Measurements from ENCODE around the gene COX18.

The COX18 gene

DNA sequence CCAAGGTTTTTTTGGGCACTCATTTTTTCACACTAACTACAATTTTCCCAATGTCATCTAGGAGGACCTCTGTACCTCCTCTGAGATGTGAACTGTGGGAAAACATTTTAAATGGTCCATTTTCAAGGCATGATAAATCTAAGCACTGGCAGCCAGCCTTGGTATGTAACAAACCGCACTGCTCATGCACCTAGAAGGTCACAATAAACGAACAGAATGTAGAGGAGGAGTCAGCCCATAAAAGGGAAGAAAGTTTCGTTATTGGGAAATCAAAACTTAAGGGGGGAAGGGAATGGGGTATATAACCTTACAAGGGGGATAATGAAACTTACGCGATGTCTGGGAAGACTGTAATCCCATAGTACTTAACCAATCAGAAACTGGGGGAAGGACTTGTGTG, 16.4 kb downstream of the COX18 start:
- no peak for FAIRE-seq

DNA sequence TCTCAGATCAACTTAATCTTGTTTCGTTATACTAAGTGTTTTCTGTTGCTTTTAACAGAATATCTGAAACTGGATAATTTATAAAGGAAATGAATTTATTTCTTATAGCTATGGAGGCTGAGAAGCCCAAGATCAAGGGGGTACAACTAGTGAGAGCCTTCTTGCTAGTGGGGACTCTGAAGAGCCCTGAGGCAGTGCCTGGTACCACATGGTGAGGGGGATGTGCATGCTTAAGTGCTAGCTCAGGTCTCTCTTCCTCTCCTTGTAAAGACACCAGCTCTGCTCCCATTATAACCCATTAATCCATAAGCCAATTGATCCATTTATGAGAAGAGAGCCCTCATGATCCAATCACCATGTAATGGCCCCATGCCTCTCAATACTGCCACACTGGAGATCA, 17.9 kb downstream of the COX18 start:
- FAIRE-seq, result no peak

DNA sequence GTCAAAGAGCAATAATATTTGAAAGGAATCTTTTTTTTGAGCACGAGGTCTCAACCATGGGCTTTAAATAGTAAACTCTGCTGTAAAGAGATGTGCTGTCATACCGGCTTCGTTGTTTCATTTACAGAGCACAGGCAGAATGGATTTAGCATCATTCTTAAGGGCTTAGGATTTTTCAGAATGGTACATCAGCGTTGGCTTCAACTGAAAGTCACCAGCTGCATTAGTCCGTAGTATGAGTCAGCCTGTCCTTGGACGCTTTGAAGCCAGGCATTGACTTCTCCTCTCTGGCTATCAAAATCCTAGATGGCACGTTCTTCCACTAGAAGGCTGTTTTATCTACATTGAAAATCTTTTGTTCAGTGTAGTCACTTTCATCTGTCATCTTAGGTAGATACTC, 23.6 kb downstream of the COX18 start:
- FAIRE-seq, result no peak

DNA sequence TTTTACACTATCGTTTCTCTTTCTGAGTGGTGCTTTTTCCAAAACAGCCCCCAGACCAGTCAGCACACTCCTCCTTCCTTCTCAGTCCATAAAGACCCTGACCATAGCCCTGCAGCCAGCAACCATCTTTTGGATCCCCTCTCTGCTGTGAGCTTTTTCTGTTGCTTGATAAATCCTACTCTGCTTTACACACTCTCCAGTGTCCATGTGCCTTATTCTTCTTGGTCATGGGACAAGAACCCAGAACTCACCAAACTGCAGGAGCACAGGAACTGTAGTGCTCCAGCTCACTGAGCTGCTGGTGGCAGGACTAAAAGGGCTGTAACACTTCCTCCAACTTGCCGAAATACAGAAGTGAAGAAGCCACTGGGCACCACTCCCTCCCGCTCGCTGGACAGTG, 32.5 kb downstream of the COX18 start:
- no peak for FAIRE-seq

DNA sequence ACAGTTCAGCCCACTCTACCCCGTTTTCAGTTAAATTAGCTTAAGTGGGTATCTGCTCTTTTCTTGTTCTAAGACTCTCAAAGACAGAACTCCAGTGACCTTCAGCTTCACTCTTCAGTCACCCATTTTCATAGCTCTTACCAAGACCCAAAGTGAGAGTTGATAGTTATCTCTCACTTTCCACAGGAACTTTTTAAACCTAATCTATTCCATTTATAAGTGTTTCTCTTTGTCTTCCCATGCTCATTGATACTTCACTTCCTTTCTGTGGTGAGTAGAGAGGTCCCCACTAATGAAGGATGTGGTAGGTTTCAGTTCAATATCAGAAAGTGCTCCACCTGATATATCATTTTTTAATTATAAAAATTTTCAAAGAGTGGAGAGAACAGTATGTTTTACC, 33.4 kb downstream of the COX18 start:
- FAIRE-seq, result no peak

DNA sequence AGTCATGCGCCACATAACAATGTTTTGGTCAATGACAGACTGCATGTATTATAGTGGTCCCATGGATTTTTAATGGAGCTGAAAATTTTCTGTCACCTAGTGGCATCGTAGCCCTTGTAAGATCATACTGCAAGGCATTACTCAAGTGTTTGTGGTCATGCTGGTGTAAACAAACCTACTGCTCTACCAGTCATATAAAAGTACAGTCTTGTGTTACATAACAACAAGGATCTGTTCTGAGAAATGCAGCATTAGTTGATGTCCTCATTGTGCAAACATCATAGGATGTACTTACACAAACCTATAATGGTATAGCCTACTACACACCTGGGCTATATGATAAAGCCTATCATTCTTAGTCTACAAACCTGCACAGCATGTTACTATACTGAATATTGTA, 34.6 kb downstream of the COX18 start:
- no peak for FAIRE-seq

DNA sequence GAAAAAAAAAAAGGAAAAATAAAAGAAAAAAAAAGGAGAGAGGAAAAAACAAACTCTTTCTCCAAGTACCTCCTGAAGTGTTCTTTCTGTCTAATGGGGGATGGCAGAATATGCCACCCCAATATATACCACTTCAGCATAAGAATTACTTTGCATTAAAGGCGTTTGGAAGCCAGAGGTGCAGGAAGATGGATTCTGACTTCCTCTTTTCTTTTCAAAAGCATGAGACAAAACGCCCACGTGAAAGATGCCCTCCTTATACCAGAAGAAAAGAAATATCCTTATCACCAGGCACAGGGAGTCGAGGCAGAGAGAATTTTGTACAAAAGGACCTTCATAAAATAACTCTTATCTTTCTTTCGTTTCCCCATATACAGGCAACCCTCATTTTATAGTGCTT, 40.9 kb downstream of the COX18 start:
- no peak for FAIRE-seq

DNA sequence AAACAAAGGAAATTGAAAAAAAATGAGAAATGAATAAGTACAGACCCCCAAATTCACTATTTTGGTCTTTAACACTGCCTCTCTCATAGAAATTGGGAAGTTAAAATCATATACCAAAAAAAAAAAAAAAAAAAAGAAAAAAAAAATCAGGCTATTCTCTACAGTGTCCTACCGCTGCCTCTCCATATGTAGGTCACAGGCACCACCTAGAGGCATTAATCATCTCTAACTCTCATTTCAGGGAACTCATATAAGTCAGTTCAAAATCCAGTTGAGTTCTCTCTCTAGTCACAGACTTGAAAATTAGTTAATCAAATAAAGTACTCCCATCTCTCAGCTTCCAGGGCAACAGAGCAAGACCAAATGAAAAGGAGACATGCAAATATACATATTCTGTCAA, 47.9 kb downstream of the COX18 start:
- no peak for FAIRE-seq

DNA sequence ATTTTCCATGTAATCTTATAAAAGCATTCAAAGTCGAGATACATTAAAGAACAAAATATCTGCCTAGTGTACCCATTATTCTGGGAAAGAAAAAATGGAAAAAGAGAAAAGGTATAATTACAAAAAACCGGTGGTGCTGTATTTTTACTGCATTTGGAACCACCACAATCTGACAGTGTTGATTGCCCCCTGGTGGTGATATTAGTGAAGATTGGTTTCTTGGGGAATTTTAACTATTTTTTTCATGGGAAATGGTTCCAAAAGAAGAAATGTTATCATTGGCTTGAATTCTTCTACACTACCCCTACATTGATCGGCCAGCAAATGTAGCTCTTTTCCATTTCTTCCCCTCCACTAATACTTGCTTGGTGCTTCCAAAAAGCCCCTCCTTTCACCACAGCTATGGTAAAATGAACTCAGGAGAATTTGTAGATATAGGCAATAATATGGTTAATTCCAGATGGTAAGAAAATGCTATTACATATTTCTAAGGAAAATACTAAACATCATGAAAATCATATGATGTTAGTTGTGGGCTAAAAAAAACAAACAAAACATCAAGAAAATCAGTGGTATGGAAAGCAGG, 50.0 kb downstream of the COX18 start:
- peak; percentile 98 for FAIRE-seq

DNA sequence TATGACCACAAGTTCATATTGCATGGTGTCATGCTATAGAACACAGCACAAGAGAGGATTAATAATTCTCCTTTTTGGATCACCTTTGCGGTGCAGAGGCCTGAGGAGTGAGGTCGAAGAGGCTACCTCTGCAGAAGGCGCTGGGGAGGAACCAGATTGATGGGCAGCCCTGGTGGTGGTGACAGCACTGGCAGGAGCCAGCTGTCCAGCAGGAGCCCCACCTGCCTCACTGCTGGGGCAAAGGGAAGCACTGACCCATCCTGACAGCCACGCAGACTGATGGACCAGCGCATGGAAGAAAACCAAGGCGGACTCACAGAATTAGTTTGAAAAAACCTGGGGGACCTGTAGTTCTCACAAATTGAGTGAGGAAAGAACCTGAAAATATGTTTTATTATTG, 50.9 kb downstream of the COX18 start:
- no peak for FAIRE-seq

DNA sequence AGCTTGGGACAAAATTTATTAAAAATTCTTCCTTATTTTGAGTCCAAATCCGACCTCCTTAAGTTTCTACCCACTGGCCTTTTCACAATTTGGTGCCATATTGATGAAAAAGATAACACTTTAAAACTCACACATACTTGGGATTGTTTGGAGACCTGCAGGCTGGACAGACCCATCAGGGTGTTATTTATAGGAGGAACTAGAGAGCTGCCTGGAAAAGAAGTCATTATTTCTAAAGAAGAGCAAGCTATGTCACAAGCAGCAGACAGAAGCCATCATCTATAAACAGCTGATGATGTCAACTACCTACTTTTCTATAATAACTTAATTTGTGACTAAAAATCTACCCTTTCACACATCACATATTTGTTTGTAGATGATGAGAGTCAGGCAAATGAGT, 56.2 kb downstream of the COX18 start:
- FAIRE-seq, result no peak

DNA sequence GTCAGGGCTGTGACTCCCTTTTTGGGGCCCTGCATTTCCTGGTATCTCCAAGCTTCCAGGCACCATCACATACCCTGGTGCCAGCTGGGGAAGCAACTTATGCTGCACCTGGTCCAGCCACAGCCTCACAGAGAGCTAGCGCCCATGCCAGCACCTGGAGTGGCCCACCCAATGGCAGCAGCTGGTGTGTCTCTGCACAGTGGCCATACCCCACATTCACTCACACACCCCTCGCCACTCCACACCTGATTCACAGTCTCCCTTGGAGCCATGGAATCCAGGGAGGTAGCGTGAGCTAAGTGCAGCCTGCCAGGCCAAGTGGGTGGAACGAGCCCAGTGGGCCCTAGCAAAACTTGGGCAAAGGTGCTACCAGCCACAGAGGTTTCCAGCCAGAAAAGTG, 56.8 kb downstream of the COX18 start:
- FAIRE-seq, result no peak

DNA sequence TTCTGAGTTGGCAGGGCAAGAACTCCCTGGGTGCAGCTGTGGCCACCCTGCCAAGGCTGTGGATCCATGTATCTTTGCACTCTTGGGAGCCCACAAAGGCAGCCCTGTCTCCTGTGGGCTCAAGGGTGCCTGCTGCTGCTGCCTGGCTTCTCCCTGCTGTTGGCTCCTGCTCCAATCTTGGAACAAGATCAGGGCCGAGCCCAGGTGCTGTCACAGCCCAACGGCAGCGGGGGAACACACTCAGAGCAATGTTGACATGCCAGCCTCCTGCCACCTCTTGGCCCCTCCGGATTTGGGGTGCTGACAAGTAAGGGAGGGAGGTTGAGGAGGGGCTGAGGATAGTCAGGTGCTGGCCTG, 57.9 kb downstream of the COX18 start:
- no peak for FAIRE-seq

DNA sequence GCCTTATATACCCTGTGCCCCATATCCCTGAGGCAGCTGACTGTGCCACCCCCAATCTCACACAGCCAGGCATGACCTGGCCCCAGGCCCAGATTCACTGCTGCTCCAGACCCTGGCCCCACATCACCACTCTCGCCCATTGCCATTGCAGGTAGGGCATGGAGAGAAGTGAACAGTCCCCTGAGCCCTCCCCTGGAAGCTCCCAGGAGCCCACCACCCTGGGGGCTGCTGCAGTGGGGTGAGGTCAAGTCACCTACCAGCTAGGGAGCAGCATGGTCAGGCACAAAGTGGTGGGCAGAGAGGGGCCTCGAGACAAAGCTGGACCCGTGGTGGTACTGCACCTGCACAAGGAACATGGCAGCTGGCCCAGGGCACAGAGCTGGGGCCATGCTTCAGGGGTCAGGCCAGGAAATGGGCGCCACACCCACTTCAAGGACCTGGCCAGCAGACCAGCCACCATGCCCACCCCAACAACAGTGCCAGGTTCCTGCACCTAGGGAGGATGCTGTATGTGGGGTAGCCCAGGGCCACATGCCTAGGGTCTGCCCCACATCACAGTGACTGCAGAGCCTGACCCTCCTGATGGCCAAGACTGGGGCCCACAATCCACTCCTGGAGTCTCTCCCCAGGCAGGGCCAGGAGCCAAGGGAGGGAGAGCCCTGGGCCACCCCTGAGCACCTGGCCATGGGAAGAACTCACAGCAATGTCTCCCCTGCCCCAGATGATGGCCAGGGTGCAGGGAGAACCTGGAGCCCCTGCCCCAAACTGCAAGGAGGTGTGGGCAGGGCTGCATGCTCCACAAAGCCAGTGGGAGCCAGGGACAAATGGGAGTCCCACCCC, 58.5 kb downstream of the COX18 start:
- no peak for FAIRE-seq

DNA sequence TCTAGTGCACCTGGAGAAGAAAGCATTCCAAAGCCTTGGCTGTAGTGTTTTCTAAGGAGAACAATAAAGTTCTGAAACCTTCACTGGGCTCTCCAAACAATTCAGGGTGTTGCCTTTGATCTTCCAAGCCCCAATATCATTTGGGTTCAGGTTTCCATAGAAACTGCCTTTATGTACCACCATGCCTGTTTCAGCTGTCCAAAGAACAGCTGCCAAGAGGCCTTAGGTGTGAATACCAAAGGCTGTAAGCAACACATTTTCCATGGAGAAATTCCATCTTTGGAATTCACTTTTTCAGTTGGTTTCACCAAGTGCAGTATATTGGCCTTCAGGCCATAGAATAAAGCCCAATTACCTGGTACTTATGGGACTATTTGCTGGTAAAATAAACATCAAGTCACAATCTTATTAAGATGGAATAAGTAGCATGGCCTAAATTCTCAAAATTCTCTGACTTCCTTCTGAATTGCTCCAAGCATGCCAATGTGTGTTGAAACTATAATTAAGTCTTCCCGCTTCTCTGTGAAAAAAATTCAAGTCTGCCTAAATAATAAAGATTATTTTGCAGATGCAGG, 61.9 kb downstream of the COX18 start:
- no peak for FAIRE-seq

DNA sequence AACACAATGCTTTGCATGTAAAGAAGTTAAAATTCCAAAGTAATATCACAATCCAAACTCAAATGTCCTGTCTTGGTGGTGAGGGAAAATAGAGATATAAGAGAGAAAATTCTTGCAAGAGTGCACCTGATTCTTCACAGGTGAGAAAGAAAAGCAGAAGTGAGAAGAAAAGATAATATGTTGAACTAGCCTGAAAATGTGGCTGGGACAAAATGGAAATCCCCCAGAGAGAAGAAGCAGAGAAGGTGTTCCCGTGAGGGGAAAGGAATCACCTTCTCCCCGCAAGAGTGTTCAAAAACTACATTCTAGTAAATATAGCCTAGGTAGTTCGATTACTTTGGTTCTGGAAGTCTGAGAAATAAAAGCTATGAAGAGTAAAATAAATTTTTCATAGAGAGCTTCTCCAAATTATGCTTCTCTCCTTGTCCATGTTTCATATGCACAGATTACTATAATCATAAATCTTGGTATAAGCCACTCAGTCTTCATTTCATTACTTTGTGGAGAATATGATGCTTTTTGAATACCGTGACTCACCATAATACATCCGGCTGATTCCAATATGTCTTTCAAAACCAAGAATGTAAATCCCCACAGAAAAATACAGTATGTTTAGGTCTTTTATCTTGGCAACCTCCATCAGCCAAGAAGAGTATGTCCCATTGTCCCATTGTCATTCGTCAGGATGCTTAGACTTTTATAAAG, 63.1 kb downstream of the COX18 start:
- no peak for FAIRE-seq

DNA sequence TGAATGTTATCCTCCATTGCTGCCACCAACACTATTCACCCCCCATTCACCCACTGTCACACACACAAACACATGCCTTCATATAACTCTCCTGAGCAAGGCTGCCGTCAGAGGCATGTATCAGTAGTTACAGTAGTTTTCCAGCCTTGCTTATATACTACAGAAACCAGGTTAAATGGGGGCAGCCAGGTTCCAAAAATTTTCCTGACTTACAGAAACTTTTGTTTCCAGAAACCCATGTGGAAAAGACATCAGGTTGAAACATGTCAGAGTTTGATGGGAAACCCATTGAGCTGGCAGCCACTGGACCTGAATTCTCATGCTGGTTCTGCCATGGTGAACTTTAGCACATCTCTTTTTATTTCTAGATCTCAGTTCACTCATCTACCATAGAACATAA, 64.0 kb downstream of the COX18 start:
- no peak for FAIRE-seq

Measured in islet of Langerhans (tissue), 1 donor.